Esophagus muscularis mucosa (tissue), 4 donors: ENCODE data around the gene NDST1.

Source experiments
- EP300 ChIP-seq: sonication (generic); formaldehyde crosslinking; IDR thresholded peaks from one replicate; pipeline ENCODE4 v1.6.1; 2017; ENCODE audit warnings: antibody characterized with exemption
- POLR2AphosphoS5 ChIP-seq, 2 donors: sonication (generic); formaldehyde crosslinking; IDR thresholded peaks; one replicate each; pipeline ENCODE4 v1.6.1; 2017; ENCODE audit warnings: antibody characterized with exemption in 2 of 2
- TF ChIP-seq, protein P1 (sequence below), 3 experiments: fragments of 200-600 bp in 2 of 3; fragments of 450-650 bp in 1 of 3; sonication (generic) in 2 of 3; IDR thresholded peaks; one replicate each; pipeline ENCODE4 v1.5.1; 2017 to 2019; ENCODE audit warnings: antibody characterized with exemption in 3 of 3, mild to moderate bottlenecking in 2 of 3, moderate library complexity in 1 of 3

- TF ChIP-seq, protein P1, sequence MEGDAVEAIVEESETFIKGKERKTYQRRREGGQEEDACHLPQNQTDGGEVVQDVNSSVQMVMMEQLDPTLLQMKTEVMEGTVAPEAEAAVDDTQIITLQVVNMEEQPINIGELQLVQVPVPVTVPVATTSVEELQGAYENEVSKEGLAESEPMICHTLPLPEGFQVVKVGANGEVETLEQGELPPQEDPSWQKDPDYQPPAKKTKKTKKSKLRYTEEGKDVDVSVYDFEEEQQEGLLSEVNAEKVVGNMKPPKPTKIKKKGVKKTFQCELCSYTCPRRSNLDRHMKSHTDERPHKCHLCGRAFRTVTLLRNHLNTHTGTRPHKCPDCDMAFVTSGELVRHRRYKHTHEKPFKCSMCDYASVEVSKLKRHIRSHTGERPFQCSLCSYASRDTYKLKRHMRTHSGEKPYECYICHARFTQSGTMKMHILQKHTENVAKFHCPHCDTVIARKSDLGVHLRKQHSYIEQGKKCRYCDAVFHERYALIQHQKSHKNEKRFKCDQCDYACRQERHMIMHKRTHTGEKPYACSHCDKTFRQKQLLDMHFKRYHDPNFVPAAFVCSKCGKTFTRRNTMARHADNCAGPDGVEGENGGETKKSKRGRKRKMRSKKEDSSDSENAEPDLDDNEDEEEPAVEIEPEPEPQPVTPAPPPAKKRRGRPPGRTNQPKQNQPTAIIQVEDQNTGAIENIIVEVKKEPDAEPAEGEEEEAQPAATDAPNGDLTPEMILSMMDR (IDR thresholded peaks at IDR 0.05), result no peak
- TF ChIP-seq POLR2AphosphoS5 (IDR thresholded peaks at IDR 0.05), result no peak
- no peak for TF ChIP-seq EP300
These were observed 65.3 kb downstream of the NDST1 start for GRCh38 chr5:150573216-150573615.
